ENCODE measurements around the gene ARHGEF9. TPM values are rescaled to one million over a fixed set of nuclear protein-coding genes. Genes with fewer than 3 reads are reported as not detected.

Gene ARHGEF9
- polyA plus RNA-seq, 3 donors = 37.8 to 38.2 (median 37.8) TPM

DNA sequence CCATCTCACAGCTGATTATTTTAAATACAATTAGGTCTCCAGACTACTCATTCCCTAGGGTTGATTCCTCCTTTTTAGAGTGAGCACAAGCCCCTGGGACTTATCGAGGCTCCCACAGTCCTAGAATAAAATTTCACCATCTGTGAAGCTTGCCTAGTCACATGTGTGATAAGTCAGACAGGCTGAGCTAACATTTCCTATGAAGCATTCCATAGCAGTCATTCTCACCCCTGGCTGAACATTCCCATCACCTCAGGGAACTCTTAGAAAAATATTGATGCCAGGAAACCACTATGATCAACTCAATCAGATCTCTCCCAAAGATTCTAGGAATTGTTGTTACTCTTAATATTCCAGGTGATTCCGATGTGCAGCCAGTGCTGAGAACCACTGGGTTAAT lies 37.7 kb downstream of the ARHGEF9 start:
- DNase-seq (ENCODE audit: low read depth in 3 of 3, low spot score in 2 of 3) = no peak

GRCh38 chrX:63746715-63747114 lies 38.3 kb downstream of the ARHGEF9 start:
- DNase-seq (ENCODE audit: low read depth in 3 of 3, low spot score in 2 of 3) = no peak

GRCh38 chrX:63746278-63746677 lies 38.7 kb downstream of the ARHGEF9 start:
- no peak for DNase-seq (ENCODE audit: low read depth in 3 of 3, low spot score in 2 of 3)

DNA sequence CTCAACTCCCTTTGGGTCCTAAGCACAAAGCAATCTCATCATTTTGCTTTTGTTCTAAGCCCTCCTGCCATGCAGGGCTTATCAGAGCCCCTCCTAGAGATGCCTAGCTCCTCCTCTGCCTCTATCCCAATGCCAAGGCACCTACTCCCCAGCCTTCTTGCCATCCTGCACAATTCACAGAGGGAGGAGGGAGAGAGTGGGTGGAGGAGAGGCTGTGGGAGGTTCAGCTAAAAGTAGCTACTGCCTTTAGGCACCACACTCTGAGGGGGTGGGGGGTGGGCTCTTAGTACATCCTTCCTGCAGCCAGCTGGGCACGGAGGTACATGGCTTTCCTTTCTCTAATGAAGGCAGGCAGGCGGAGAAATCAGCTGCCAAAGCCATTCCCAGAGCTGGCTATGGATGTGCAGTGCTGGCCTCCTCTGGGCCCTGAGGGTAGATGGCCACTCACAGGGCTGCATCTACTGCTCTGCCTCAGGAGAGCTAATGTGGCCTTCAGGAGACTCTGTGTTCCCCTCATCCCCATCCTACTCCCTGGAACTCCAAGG lies 40.1 kb downstream of the ARHGEF9 start:
- DNase-seq (ENCODE audit: low read depth in 3 of 3, low spot score in 2 of 3) = no peak

- DNase-seq (ENCODE audit: low read depth in 3 of 3, low spot score in 2 of 3) = no peak
Measured at GRCh38 chrX:63743596-63743995, 41.4 kb downstream of the ARHGEF9 start.

GRCh38 chrX:63740382-63740781 lies 44.6 kb downstream of the ARHGEF9 start:
- no peak for DNase-seq (ENCODE audit: low read depth in 3 of 3, low spot score in 2 of 3)

GRCh38 chrX:63739885-63740284 lies 45.1 kb downstream of the ARHGEF9 start:
- DNase-seq (ENCODE audit: low read depth in 3 of 3, low spot score in 2 of 3) = no peak

DNA sequence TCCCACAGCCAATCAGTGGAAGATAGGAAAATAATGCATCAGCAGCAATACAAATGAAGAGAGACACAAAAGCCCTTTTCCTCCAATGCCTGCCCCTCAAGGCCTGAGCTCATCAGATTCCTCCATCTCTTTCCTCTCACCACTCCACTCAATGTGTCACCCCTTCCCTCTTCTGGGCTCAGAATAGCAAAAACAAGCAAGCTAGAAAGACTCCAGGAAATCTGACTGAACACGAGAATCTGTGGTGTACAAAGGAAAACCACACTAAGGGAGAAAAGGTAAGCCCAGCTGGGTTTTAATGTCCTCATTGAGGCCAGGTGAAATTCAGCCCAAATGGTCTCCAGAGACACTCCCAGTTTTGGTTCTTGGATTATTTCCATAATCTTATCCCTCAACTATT lies 46.3 kb downstream of the ARHGEF9 start:
- DNase-seq (ENCODE audit: low read depth in 3 of 3, low spot score in 2 of 3) = no peak

GRCh38 chrX:63737131-63737921 lies 47.7 kb downstream of the ARHGEF9 start:
- no peak for DNase-seq (ENCODE audit: low read depth in 3 of 3, low spot score in 2 of 3)

GRCh38 chrX:63735882-63736281 lies 49.1 kb downstream of the ARHGEF9 start:
- DNase-seq (ENCODE audit: low read depth in 3 of 3, low spot score in 2 of 3) = no peak

DNA sequence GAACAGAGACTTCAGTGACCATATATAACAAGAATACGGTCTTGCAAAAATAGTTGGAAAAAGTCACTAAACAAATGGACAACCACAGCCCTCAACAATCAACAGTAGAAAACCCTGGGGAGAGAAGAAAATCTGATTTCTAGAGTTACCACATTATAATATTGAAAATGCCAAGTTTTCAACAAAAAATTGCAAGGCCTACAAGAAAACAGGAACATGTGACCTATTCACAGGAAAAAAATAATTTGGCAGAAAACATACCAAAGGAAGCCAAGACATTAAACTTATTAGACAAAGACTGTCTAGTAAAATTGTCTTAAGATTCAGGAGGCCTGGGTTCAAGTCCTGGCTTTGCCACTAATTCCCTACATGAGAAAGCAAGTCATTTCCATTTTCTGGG lies 64.7 kb downstream of the ARHGEF9 start:
- DNase-seq (ENCODE audit: low read depth in 3 of 3, low spot score in 2 of 3) = no peak

DNA sequence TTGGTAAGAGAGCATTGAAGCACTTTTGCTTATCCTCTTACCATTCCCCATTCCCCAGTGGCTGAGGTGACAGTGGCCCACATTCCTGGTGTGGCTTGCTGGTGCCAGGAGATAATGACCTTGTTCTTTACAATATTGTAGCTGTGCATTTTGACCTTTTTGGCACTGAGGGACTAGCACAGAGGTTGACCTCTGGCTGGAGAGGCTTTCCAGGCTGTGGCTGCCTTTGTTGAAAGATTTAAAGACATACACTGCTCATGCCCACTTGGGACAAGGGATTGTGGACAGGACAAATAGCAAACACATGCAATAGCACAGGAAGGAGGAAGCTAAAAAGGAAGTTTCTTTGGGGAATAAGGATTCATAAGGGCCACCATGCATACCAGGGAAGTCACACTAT lies 65.4 kb downstream of the ARHGEF9 start:
- DNase-seq (ENCODE audit: low read depth in 3 of 3, low spot score in 2 of 3) = no peak

GRCh38 chrX:63718010-63718694 lies 66.9 kb downstream of the ARHGEF9 start:
- DNase-seq (ENCODE audit: low read depth in 3 of 3, low spot score in 2 of 3) = no peak

DNA sequence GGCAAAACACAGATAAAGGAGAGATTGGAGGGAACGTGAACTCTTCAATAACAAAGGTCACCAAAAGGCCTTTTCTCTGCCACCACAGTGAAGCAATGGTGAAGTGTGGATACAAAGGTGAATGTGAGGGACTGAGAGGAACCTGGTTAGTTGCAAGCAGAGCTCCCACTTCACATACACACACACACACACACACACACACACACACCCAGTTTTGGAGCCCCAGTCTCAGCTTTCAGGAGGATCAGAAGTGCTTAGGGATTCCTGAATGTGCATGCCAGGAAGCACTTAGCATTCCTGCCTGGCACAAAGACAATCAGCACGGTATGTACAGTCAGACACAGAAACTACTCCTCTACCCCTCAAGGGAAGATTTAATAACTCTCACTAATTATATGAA lies 71.5 kb downstream of the ARHGEF9 start:
- DNase-seq (ENCODE audit: low read depth in 3 of 3, low spot score in 2 of 3) = no peak

- no peak for DNase-seq (ENCODE audit: low read depth in 3 of 3, low spot score in 2 of 3)
Measured at GRCh38 chrX:63708801-63709200, 76.2 kb downstream of the ARHGEF9 start.

DNA sequence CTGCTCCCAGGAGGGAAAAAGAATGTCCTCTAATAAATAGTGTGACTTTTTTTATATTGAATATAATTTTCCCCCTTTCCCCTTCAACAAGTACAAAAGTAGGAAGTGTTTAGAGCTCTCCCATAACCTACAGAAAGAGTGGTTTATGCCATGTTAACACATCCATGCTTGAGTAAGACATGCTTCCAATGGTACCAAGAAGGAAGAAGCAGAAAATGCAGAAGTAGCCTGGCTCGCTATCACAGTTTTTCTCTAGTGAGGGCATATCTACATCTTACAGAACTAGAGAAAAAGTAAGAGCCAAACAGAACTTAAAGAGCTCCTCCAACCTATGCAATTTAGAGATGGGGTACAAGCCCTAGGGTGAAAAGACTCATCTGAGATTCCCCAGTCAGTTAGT lies 82.5 kb downstream of the ARHGEF9 start:
- DNase-seq (ENCODE audit: low read depth in 3 of 3, low spot score in 2 of 3) = no peak

DNA sequence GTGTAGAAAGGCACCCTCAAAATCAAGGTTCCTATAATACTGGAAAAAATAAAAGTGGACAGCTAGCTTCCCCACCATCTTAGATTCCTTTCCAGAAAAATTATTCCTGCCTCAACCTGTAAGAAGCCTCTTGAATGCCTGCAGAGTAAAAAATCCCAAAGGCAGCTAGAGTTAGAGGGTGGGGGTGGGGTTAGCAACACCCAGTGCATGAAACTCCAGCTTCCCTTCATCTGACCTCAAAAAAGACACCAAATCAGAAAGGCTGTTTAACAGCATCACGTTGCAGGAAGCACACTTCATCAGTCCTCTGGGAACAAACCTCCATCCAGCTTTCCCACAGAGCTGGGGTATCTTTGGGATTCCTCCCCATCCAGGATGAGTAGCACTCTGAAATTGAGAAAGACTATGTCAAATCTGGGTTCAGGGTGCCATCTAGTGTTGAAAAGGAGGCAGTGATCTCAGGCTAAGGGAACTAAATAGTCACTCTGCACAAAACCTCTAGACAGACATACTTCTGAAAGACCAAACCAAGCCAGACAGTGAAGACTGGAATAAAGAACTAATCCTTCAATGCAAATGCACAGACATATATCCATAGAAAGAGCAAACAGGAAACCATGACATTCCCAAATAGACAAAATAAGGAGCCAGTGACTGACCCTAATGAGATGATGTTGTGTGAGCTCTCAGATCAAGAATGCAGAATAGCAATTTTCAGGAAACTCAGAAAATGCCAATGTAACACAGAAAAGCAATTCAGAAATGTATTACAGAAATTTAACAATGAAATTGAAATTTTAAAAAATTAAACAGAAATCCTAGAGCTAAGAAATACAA lies 97.9 kb downstream of the ARHGEF9 start:
- peak in 1 of 3 donors; percentile 1 for DNase-seq (ENCODE audit: low read depth in 3 of 3, low spot score in 2 of 3)

DNA sequence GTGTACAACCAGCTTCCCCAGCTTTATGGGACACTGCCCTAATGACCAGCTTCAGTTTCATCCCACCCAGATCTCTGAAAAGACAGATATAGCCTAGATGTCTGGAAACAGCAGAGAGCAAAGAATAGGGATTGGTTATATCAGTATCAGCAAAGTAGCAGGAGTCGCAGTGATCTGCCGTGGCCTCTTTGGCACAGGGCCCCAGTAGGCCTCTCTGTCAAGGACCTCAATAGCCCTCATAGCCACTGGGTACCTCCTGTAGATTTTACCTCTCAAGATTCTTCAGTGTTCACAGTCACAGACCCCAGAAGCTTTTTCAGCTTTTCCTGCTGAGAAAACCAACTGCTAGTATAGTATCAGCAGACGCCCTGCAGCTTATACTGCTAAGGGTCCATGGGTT lies 104.6 kb downstream of the ARHGEF9 start:
- no peak for DNase-seq (ENCODE audit: low read depth in 3 of 3, low spot score in 2 of 3)

- DNase-seq (ENCODE audit: low read depth in 3 of 3, low spot score in 2 of 3) = no peak
Measured at GRCh38 chrX:63679432-63679831, 105.6 kb downstream of the ARHGEF9 start.

DNA sequence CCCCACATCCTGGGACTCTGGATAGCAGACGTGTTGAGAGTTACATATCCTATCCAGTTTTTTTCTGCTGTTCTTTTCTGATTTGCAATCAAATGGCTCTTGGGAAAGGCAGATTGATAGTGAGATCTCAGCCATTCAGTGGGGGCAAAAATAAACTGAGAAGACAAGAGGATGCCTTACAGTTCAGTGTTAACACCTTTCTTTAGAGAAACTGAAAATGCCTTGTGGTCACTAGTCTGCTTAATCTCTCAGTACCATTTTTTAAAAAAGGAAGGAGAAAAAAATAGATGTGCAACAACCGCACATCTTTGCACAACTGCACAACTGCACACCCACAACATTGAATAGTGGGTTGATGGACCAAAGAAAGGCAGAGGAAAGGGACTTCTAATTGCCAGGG lies 109.3 kb downstream of the ARHGEF9 start:
- DNase-seq (ENCODE audit: low read depth in 3 of 3, low spot score in 2 of 3) = no peak

DNA sequence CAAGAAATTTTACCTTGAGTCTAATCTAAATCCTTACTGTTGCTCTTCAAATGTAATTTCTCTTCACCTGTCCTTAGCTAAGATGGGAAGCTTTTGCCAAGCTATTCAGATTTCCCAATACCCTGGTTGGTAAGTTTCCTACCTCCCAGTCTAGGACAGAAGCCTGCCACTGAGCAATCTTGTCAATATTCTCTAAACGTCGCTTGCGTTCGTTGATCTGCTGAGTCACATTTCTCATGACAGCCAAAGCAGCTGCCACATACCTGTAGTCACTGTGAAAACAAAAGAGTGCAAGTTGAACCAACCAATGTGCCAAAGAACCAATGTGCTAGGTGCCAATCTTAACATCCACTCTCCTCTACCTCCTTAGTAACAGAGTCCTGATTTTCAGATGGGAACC lies 111.1 kb downstream of the ARHGEF9 start:
- no peak for DNase-seq (ENCODE audit: low read depth in 3 of 3, low spot score in 2 of 3)

Data from right renal cortex interstitium (tissue), 3 donors.